Subcutaneous abdominal adipose tissue (tissue), 5 donors: ENCODE data around the gene UQCR11.

Source experiments
- H3K27ac ChIP-seq: one replicate; pipeline ENCODE4 v1.7.0; 2013; ENCODE audit warnings: low read depth, mild to moderate bottlenecking, inconsistent platforms, low read length, moderate library complexity
- H3K27me3 ChIP-seq, 5 donors: one replicate each; pipeline ENCODE4 v1.7.0; 2013; ENCODE audit warnings: low read length in 5 of 5, inconsistent platforms in 1 of 5; ENCODE audit not compliant: control insufficient read depth in 5 of 5, insufficient read depth in 4 of 5
- H3K36me3 ChIP-seq, 5 donors: one replicate each; pipeline ENCODE4 v1.7.0; 2013; ENCODE audit warnings: low read length in 5 of 5; ENCODE audit not compliant: control insufficient read depth in 5 of 5, insufficient read depth in 5 of 5
- H3K4me1 ChIP-seq, 5 donors: one replicate each; pipeline ENCODE4 v1.7.0; 2013; ENCODE audit warnings: low read length in 5 of 5, mild to moderate bottlenecking in 3 of 5, moderate library complexity in 1 of 5; ENCODE audit not compliant: control insufficient read depth in 5 of 5, insufficient read depth in 5 of 5
- H3K4me3 ChIP-seq, 5 donors: one replicate each; pipeline ENCODE4 v1.7.0; 2013; ENCODE audit warnings: low read length in 5 of 5, low read depth in 1 of 5
- H3K9ac ChIP-seq, 5 donors: one replicate each; pipeline ENCODE4 v1.7.0; 2013; ENCODE audit warnings: low read length in 5 of 5, mild to moderate bottlenecking in 4 of 5, moderate library complexity in 3 of 5
- H3K9me3 ChIP-seq, 5 donors: one replicate each; pipeline ENCODE4 v1.7.0; 2013; ENCODE audit warnings: low read length in 5 of 5; ENCODE audit not compliant: control insufficient read depth in 5 of 5
- donor health status: healthy.
- donor health status: healthy.
- donor health status: healthy.
- donor health status: healthy.
- donor health status: healthy.

UQCR11 gene

GRCh38 chr19:1579222-1579621 is 26.0 kb downstream of the UQCR11 start:
- H3K4me1 ChIP-seq: no peaks in the 10 kb centered on the region
- peaks cover 0 to 73% (median 58%) of the 10 kb centered on the region in 5 donors for H3K36me3 ChIP-seq
- no peak overlapping the region for H3K27ac ChIP-seq
- H3K9ac ChIP-seq: no peak overlapping the region
- no peak overlapping the region for H3K4me3 ChIP-seq
- no peaks in the 10 kb centered on the region for H3K9me3 ChIP-seq
- no peaks in the 10 kb centered on the region for H3K27me3 ChIP-seq

GRCh38 chr19:1577929-1578618 is 27.2 kb downstream of the UQCR11 start:
- Histone ChIP-seq H3K9ac (no peak overlapping the region), H3K27ac (no peak overlapping the region), H3K4me1 (no peaks in the 10 kb centered on the region), H3K36me3 (peaks cover 0 to 65% (median 53%) of the 10 kb centered on the region in 5 donors), H3K4me3 (no peak overlapping the region), H3K9me3 (no peaks in the 10 kb centered on the region), H3K27me3 (no peaks in the 10 kb centered on the region)

- peaks cover 0 to 60% (median 48%) of the 10 kb centered on the region in 5 donors for H3K36me3 ChIP-seq
- no peak overlapping the region for H3K27ac ChIP-seq
- H3K9me3 ChIP-seq: no peaks in the 10 kb centered on the region
- no peak overlapping the region for H3K4me3 ChIP-seq
- no peaks in the 10 kb centered on the region for H3K27me3 ChIP-seq
- no peak overlapping the region for H3K9ac ChIP-seq
- no peaks in the 10 kb centered on the region for H3K4me1 ChIP-seq
These were observed 28.0 kb downstream of the UQCR11 start for GRCh38 chr19:1577090-1577928.

DNA sequence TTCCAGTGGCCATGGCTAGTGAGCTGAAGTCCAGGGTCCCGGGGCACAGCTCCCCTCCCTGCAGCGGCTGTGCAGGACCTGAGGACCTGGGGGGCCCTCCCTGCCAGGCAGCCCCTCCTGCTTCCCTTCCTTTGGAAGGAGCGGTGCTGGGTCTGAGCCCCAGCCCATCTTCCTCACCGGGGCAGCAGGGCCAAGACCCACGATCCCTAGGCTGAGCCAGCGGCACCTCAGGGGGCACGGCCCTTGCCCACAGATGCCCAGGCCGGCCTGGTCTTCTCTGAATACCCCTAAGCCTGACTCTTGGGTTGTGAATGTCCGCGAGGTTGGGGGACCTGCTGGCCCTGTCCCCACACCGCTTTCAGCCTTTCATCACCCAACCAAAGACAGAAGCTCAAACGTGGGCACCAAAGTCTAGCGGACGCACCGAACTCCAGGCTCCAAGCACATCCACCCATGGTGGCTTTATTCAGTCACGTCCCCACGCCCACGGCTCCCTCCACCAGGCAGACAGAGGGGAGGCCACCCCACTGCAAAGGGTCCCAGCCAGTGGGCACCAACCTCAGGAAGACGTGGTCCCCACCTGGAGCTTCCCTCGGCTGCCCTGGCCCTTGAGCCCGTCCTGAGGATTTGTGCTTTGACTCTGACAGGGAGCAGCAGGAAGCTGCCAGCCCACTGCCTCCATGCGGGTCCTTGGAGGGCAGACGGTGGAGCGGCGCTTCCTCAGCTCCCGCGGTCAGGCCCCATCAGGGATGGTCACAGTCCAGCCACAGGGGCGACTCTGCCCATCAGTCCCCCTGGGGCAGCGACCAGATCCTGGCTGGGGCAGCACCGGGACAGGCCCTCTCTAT is 28.8 kb downstream of the UQCR11 start:
- no peak overlapping the region for H3K4me3 ChIP-seq
- no peaks in the 10 kb centered on the region for H3K4me1 ChIP-seq
- no peaks in the 10 kb centered on the region for H3K9me3 ChIP-seq
- no peak overlapping the region for H3K27ac ChIP-seq
- no peaks in the 10 kb centered on the region for H3K27me3 ChIP-seq
- H3K36me3 ChIP-seq: peaks cover 0 to 52% (median 42%) of the 10 kb centered on the region in 5 donors
- H3K9ac ChIP-seq: no peak overlapping the region

GRCh38 chr19:1575323-1576241 is 29.7 kb downstream of the UQCR11 start:
- Histone ChIP-seq H3K27me3 (no peaks in the 10 kb centered on the region), H3K36me3 (peaks cover 0 to 43% (median 33%) of the 10 kb centered on the region in 5 donors), H3K4me3 (no peak overlapping the region), H3K9ac (no peak overlapping the region), H3K9me3 (no peaks in the 10 kb centered on the region), H3K27ac (no peak overlapping the region), H3K4me1 (no peaks in the 10 kb centered on the region)

DNA sequence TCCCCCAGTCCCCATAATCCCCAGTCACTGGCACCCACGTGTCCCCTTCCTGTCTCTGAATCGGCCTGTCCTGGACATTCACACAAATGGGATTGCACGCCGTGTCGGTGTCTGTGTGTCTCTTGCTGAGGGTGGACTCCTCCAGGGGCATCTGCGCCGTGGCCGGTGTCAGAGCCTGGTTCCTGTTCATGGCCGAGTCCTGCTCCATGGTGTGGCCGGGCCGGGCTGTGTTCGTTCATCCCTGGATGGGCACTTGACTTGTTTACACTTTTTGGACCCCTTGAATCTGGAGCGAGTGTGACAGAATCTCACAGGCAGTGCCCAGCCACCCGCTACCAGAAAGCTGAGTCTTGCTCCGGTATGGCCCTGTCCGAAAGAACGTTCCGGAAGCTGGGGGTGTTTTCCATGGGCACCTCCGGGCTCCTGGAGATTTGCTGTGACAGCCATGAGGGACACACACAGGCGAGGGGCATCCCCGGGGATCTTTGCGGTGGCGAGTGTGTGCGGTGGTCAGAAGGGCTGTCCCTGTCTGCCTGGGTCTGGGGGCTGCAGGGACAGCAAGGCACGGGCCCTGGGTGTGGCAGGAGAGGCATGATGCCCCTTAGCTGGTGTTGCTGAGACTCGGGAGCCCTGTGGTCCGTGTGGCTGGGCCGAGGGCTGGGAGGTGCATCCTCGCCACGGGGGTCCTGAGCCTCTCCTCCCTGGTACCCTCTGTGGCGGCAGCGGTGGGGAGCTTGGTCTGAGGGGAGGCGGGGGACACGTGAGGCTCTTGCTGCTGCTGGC is 30.7 kb downstream of the UQCR11 start:
- Histone ChIP-seq H3K9ac (no peak overlapping the region), H3K27me3 (no peaks in the 10 kb centered on the region), H3K9me3 (no peaks in the 10 kb centered on the region), H3K4me1 (no peaks in the 10 kb centered on the region), H3K27ac (no peak overlapping the region), H3K4me3 (no peak overlapping the region), H3K36me3 (peaks cover 0 to 33% (median 26%) of the 10 kb centered on the region in 5 donors)

DNA sequence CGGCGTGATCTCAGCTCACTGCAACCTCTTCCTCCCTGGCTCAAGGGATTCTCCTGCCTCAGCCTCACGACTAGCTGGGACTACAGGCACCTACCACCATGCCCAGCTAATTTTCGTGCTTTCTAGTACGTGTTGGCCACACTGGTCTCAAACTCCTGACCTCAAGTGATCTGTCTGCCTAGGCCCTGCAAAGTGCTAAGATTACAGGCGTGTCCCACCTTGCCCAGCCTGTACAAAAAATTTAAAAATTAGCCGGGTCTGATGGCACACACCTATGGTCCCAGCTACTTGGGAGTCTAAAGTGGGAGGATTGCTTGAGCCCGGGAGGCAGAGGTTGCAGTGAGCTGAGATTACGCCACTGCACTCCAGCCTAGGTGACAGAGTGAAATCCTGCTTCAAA is 32.5 kb downstream of the UQCR11 start:
- Histone ChIP-seq H3K4me1 (peaks cover 0 to 6% (median 5%) of the 10 kb centered on the region in 5 donors), H3K36me3 (peaks cover 0 to 20% (median 15%) of the 10 kb centered on the region in 5 donors), H3K9ac (no peak overlapping the region), H3K27ac (no peak overlapping the region), H3K27me3 (no peaks in the 10 kb centered on the region), H3K4me3 (no peak overlapping the region), H3K9me3 (no peaks in the 10 kb centered on the region)

GRCh38 chr19:1571358-1571757 is 33.9 kb downstream of the UQCR11 start:
- H3K9me3 ChIP-seq: no peaks in the 10 kb centered on the region

More at GRCh38 chr19:1571358-1571757, 33.9 kb downstream of the UQCR11 start:
- H3K27me3 ChIP-seq: no peaks in the 10 kb centered on the region
- peaks cover 0 to 5% (median under 1%) of the 10 kb centered on the region in 5 donors for H3K36me3 ChIP-seq
- H3K9ac ChIP-seq: no peak overlapping the region
- H3K27ac ChIP-seq: no peak overlapping the region
- no peak overlapping the region for H3K4me3 ChIP-seq
- peaks cover 0 to 13% (median 6%) of the 10 kb centered on the region in 5 donors for H3K4me1 ChIP-seq
